ENCODE measurements around the gene DGAT2L6. TPM values are rescaled to one million over a fixed set of nuclear protein-coding genes. Genes with fewer than 3 reads are reported as not detected.

The DGAT2L6 gene
- total and polyA plus RNA-seq, 7 experiments from 2014 or later: not detected

Other genes starting within 250 kb of the DGAT2L6 start
- gene AWAT2, start 127.5 kb upstream of the DGAT2L6 start, total RNA-seq: not detected
- gene AWAT2, start 127.5 kb upstream of the DGAT2L6 start, polyA plus RNA-seq: not detected
- not detected for gene OTUD6A, start 115.0 kb upstream of the DGAT2L6 start, total RNA-seq
- gene OTUD6A, start 115.0 kb upstream of the DGAT2L6 start, polyA plus RNA-seq: not detected
- gene IGBP1, start 44.0 kb upstream of the DGAT2L6 start, total RNA-seq: 10 to 100 TPM; 46.7 to 70.1 (median 58.9) TPM
- gene IGBP1, start 44.0 kb upstream of the DGAT2L6 start, polyA plus RNA-seq: 10 to 100 TPM; 63.8 to 66.8 TPM
- gene AWAT1, start 57.2 kb downstream of the DGAT2L6 start, total RNA-seq: not detected
- not detected for gene AWAT1, start 57.2 kb downstream of the DGAT2L6 start, polyA plus RNA-seq
- gene P2RY4, start 82.7 kb downstream of the DGAT2L6 start, total RNA-seq: under 1 TPM; 0.22 to 0.74 (median 0.39) TPM
- gene P2RY4, start 82.7 kb downstream of the DGAT2L6 start, polyA plus RNA-seq: not detected
- gene ARR3, start 90.9 kb downstream of the DGAT2L6 start, total RNA-seq: not detected
- gene ARR3, start 90.9 kb downstream of the DGAT2L6 start, polyA plus RNA-seq: not detected
- gene RAB41, start 104.7 kb downstream of the DGAT2L6 start, total RNA-seq: not detected
- gene RAB41, start 104.7 kb downstream of the DGAT2L6 start, polyA plus RNA-seq: not detected
- gene PDZD11, start 112.4 kb downstream of the DGAT2L6 start, total RNA-seq: 10 to 100 TPM in 4 of 5 experiments, 1 to 10 TPM in 1; 5.9 to 34.1 (median 10.8) TPM
- gene PDZD11, start 112.4 kb downstream of the DGAT2L6 start, polyA plus RNA-seq: 10 to 100 TPM; 25.6 to 36.7 TPM
- gene KIF4A, start 112.6 kb downstream of the DGAT2L6 start, total RNA-seq: 10 to 100 TPM in 1 of 5 experiments, under 1 TPM in 3, not detected in 1; 0.20 to 26.5 (median 0.21) TPM
- not detected for gene KIF4A, start 112.6 kb downstream of the DGAT2L6 start, polyA plus RNA-seq
- under 1 TPM in 1 of 5 experiments, not detected in 4; 0.29 TPM for gene GDPD2, start 245.8 kb downstream of the DGAT2L6 start, total RNA-seq
- not detected for gene GDPD2, start 245.8 kb downstream of the DGAT2L6 start, polyA plus RNA-seq

All from naive thymus-derived CD4-positive, alpha-beta T cell (primary cell).